RWPE2 (cell line): ENCODE measurements around the gene ATG5.

Source experiments
- ATAC-seq: fragments of 200-7000 bp; cut with Tn5 transposase; 3 replicates; pipeline ENCODE4 v1.9.1; 2021; ENCODE audit warnings: low read depth
- DNase-seq: peaks from one replicate; pipeline ENCODE4 v3.0.0-alpha.2; 2020; ENCODE audit warnings: low spot score
- H3K27ac ChIP-seq: fragments of 450-650 bp; 2 replicates; pipeline ENCODE4 v1.5.1; 2017; ENCODE audit warnings: mild to moderate bottlenecking; ENCODE audit not compliant: poor library complexity, severe bottlenecking
- H3K27me3 ChIP-seq: fragments of 250-450 bp; sonication (Bioruptor Pico); 2 replicates; pipeline ENCODE4 v1.5.1; 2021; ENCODE audit warnings: mild to moderate bottlenecking, moderate library complexity; ENCODE audit not compliant: insufficient read depth, poor library complexity, severe bottlenecking
- H3K36me3 ChIP-seq: fragments of 250-450 bp; sonication (Bioruptor Pico); 2 replicates; pipeline ENCODE4 v1.5.1; 2020; ENCODE audit warnings: low read depth, mild to moderate bottlenecking, moderate library complexity
- H3K4me1 ChIP-seq: fragments of 250-450 bp; sonication (Bioruptor Pico); 2 replicates; pipeline ENCODE4 v1.5.1; 2021; ENCODE audit warnings: mild to moderate bottlenecking, moderate library complexity; ENCODE audit not compliant: insufficient read depth, poor library complexity, severe bottlenecking
- H3K4me3 ChIP-seq: fragments of 250-450 bp; sonication (Bioruptor Pico); 2 replicates; pipeline ENCODE4 v1.5.1; 2021; ENCODE audit warnings: mild to moderate bottlenecking, moderate library complexity; ENCODE audit not compliant: severe bottlenecking
- H3K9me3 ChIP-seq: fragments of 250-450 bp; sonication (Bioruptor Pico); 2 replicates; pipeline ENCODE4 v1.5.1; 2021; ENCODE audit warnings: mild to moderate bottlenecking, moderate library complexity; ENCODE audit not compliant: severe bottlenecking
- TF ChIP-seq, protein P1 (sequence below): fragments of 450-650 bp; IDR thresholded peaks from one replicate; pipeline ENCODE4 v1.5.1; 2017; ENCODE audit warnings: mild to moderate bottlenecking, moderate library complexity; ENCODE audit not compliant: poor library complexity, severe bottlenecking

Gene ATG5

DNA sequence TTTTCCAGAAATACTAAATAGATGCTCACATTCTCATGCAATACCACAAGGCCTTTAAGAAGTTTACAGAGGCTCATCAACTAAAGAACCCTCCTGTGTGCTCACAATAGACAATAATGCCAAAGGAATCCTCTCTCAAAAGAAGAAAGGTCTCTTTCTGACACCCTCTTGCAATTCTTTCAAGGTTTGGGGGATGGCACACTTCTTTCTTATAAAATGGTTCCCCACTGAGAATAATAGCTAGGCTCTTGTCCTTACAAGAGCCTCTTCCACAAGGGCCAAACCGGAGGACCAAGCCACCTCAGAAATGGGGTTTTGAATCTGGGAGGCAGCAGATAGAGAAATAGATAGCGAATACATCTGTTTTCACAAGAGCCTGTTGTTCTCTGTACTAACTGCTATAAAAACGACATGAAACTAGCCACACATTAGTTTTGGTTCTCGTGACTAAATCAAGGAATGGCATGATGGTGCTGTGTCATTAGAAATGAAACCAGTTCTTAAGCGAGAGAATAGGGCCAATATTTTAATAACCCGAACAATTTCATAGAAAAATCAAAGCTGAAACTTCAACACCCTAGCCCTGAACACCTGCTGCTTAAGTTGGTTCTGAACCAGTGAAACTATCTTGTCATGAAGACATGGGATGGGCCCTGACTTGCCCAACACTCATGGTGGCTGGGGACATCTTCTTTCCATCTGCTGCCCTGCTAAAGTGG lies 158.3 kb downstream of the ATG5 start:
- DNase-seq (no peak), ATAC-seq (no peak)
- H3K27me3 ChIP-seq, result no peaks in the 10 kb centered on the region
- no peaks in the 10 kb centered on the region for H3K36me3 ChIP-seq
- H3K9me3 ChIP-seq, result no peaks in the 10 kb centered on the region
- no peak overlapping the region for H3K27ac ChIP-seq
- TF ChIP-seq, protein P1, sequence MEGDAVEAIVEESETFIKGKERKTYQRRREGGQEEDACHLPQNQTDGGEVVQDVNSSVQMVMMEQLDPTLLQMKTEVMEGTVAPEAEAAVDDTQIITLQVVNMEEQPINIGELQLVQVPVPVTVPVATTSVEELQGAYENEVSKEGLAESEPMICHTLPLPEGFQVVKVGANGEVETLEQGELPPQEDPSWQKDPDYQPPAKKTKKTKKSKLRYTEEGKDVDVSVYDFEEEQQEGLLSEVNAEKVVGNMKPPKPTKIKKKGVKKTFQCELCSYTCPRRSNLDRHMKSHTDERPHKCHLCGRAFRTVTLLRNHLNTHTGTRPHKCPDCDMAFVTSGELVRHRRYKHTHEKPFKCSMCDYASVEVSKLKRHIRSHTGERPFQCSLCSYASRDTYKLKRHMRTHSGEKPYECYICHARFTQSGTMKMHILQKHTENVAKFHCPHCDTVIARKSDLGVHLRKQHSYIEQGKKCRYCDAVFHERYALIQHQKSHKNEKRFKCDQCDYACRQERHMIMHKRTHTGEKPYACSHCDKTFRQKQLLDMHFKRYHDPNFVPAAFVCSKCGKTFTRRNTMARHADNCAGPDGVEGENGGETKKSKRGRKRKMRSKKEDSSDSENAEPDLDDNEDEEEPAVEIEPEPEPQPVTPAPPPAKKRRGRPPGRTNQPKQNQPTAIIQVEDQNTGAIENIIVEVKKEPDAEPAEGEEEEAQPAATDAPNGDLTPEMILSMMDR, result no peak
- H3K4me3 ChIP-seq, result no peak overlapping the region
- H3K4me1 ChIP-seq, result no peaks in the 10 kb centered on the region

GRCh38 chr6:106165885-106166485 lies 159.6 kb downstream of the ATG5 start:
- H3K27me3 ChIP-seq, result no peaks in the 10 kb centered on the region
- no peaks in the 10 kb centered on the region for H3K36me3 ChIP-seq
- H3K4me3 ChIP-seq, result no peak overlapping the region
- H3K9me3 ChIP-seq, result no peaks in the 10 kb centered on the region
- no peaks in the 10 kb centered on the region for H3K4me1 ChIP-seq
- ATAC-seq (peak; percentile 66; the same call in 2 of the 3 replicates), DNase-seq (no peak)
- TF ChIP-seq, protein P1, result no peak
- no peak overlapping the region for H3K27ac ChIP-seq

DNA sequence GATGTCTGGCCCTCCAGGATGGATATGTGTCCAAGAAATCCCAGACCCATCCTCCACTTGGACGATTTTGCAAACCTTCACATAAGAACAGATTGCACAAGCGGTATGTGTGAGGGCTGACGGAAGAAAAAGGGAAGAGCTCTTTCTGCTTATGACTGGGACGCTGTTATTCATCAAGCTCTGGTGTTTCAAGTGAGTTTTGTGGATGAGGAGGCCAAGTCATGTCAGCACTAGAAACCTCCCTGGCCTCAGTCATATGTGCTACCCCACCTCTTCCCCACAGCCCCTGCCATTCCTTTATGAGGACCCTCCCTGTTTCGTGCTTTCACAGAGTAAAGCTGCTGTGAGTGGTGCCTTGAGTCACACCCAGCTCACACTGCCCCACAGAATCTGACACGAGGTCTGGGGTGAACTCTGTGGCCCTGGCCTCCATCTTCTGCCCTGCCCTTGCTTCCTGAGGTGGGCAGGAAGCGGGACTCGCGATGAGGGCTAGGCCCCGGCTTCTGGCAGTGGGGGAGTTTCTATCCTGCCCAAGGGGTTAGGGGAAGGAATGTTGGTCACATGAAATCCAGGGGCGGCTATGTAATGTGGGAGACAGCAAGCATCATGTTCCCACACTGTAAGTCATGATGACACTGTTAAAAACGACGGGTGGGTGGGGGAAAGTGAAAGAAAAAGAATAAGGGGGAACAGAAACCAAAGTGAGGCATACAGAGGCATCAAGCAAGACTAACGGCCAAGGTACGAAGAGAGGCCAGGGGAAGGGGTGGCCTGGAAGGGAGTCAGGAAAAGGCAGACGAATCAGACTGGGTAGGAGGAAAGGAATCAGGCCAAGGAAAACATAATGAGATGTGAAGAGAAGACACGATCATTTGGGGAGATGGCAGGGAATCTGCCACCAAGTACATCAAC lies 161.3 kb downstream of the ATG5 start:
- H3K27ac ChIP-seq, result no peak overlapping the region

DNA sequence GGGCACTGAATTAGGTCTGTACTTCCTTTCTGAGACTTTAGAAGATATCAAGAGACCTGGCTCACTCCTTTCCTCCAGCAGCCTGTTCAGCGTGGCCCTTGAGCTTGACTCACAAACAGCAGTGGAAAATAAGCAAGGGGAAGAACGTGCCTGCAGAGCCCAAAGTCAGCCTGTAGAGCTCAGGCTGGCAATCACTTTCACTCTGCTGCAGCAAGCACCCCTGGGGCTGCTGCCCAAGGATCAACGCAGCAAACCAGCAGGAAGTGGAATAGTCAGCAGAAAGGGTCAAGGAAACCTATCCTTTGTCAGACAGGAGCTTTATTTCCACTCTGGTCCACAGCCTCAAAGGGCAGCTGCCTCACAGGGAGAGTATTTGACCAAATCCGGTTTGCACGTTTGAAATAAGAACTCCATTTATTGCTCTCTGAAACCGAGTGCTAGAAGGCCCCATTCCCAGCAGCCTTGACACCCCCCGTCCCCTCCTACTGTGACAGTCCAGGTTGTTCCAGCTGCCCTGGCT lies 162.1 kb downstream of the ATG5 start:
- Histone ChIP-seq H3K9me3 (no peaks in the 10 kb centered on the region), H3K36me3 (no peaks in the 10 kb centered on the region), H3K4me3 (no peak overlapping the region), H3K4me1 (peaks cover 10% of the 10 kb centered on the region), H3K27me3 (no peaks in the 10 kb centered on the region), H3K27ac (no peak overlapping the region)
- DNase-seq (no peak), ATAC-seq (no peak)
- TF ChIP-seq, protein P1, result no peak

More for the DNA sequence above, 161.3 kb downstream of the ATG5 start:
- TF ChIP-seq, protein P1, result no peak
- H3K4me3 ChIP-seq, result no peak overlapping the region
- H3K4me1 ChIP-seq, result peaks cover 5% of the 10 kb centered on the region
- ATAC-seq, result no peak
- no peaks in the 10 kb centered on the region for H3K9me3 ChIP-seq
- H3K36me3 ChIP-seq, result no peaks in the 10 kb centered on the region
- no peaks in the 10 kb centered on the region for H3K27me3 ChIP-seq
- DNase-seq, result no peak
